Activated T-cell treated with anti-CD3 and anti-CD28 coated beads for 4 hours (primary cell): ENCODE results near the gene ANAPC2.

Source experiments
- DNase-seq: peaks from one replicate; pipeline ENCODE4 v3.0.0-alpha.2; 2020

The ANAPC2 gene

GRCh38 chr9:137226338-137227053 lies 38.1 kb upstream of the ANAPC2 start:
- DNase-seq: no peak

DNA sequence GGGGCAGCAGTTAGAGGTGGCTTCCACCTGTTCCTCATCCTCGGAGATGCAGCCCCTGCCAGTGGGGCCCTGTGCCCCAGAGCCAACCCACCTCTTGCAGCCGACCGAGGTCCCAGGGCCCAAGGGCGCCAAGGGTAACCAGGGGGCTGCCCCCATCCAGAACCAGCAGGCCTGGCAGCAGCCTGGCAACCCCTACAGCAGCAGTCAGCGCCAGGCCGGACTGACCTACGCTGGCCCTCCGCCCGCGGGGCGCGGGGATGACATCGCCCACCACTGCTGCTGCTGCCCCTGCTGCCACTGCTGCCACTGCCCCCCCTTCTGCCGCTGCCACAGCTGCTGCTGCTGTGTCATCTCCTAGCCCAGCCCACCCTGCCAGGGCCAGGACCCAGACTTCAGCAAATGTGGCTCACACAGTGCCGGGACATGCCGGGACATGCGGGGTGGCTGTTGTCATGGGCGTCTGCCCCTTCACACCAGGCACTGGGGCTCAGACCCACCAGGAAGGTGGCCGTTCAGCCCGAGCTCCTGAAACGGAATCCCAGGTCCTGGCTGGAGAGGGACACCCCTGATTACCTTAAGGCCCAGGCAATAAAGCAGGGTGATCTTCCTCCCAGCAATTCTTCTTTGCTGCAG lies 37.5 kb upstream of the ANAPC2 start:
- DNase-seq: no peak

DNA sequence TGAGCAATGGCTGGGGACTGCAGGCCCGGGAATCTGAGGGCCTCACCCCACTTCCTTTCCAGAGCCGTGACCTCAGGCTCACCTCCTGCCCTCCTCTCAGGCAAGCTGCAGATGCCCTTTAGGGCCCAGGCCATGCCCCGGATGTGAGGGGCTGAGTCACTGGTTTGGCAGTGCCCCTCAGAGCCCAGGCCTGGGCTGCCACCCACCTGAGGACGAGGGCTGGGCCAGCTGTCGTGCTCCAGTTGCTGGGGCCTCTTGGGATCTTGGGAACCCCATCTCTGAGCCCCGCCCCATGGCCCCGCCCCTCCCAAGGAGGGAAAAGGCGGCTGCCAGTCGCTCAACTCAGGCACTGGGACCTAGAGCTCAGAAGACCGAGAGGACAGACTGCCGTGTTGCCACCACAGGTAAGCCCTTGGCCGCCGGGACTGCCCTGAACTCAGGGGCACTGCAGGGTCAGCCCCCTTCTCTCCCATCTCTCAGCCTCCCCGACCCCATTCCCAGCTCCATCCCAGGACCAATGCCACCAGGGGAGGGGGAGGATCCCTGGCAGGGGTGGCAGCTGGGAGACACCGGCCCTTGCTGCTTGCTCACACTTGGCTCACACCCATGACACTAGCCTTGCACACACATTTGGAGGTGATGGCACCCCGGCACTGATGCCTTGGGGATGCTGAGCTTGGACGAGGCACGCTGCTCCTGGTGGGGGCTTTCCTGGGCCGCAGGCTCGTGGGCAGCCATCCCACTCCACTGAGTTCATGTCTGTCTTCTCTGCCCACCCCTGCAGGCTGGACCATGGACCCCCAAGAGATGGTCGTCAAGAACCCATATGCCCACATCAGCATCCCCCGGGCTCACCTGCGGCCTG lies 36.7 kb upstream of the ANAPC2 start, which contains the start of gene CYSRT1:
Gene CYSRT1, plus strand, starts transcription at position 345 of the 865 bp plus-strand sequence. Its CDS starts 448 bp downstream, at position 793.
- no peak for DNase-seq

- peak; percentile 99 for DNase-seq
These were observed 35.0 kb upstream of the ANAPC2 start for GRCh38 chr9:137223078-137223970.

GRCh38 chr9:137222190-137223077 lies 34.1 kb upstream of the ANAPC2 start, which contains the start of gene RNF208:
TSS of gene RNF208 (minus strand) at chr9:137222240. CDS start at chr9:137221212, 1,028 bp downstream.
- DNase-seq: no peak

DNA sequence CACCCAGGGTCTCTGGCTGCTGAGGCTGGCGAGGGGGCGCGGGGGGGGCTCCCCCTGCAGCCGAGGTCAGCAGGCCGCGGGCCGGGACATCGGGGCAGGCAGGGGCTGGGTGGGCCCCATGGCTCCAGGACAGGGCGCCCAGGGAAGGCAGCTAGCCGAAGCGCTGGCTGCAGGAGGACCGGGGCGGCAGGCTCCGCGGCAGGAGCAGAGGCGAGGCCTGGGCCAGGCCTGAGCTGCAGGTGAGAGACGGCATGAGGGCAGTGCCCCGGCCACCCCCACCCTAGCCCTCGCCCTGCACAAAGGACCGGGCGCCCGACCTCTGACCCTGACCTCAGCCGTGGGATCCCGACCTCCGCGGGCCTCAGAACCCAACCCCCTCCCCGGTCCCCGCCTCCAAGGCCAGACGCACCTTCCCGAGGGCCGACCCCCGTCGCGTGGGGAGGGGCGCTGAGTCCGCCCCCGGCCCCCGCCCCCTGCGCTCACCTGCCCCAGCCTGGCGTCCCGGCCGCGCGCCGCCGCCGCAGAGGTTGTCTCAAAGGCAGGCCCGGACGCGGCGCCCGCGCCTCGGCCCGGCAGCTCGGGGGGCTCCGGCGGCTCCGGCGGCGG lies 33.2 kb upstream of the ANAPC2 start:
- no peak for DNase-seq

DNA sequence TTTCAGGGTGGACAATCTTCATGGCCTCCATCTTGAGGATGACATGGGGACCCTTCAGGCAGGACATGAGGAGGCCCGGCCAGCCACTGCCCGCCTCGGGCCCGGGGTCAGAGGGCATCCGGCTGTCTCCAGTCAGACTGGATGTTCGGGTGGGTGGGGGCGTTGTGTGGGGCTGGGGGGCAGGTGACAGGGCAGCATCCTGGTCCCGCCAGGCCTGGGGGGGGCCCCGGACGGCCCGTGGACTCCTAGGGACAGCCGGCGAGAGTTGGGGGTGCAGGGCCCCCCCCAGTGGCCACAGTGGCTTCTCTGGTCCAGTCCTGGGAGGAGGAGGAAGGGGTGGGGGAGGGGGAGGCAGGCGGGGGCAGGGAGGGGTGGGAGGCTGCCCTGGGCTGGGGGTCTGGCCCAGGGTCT lies 32.7 kb upstream of the ANAPC2 start:
- no peak for DNase-seq

DNA sequence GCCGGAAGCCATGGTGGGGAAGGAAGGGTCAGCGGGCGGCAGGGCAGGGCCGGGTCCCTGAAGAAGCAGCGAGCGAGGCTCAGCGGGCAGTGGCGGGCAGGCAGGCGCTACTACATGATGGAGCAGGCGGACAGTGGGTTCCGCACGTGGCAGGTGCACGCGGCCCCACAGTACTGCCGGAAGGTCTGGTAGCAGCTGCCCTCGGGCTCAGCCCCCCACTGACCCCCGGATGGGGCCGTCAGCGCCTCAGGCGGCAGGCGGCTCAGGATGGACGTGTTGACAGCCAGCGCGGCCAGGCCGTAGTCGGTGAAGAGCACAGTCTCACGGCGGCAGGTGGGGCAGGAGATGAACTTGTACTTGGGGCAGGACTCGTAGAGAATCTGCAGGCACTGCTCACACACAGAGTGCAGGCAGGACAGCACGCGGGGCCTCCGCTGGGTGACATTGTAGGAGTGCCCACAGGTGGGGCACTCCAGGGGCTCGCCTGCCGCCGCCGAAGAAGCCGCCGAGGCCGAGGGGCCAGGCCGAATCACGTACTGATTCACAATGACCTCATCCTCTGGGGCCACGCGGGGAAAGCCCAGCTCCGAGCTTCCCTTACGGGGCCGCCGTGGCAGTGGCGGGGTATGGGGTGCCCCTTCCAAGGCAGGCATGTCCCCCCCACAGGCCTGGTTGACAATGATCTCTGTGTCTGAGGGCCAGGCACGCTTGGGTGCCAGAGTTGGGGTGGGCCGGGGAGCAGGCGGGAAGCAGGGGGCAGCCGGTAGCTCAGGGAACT lies 32.1 kb upstream of the ANAPC2 start:
- DNase-seq: no peak

- DNase-seq: no peak
These were observed 31.5 kb upstream of the ANAPC2 start for GRCh38 chr9:137219757-137220316.

DNA sequence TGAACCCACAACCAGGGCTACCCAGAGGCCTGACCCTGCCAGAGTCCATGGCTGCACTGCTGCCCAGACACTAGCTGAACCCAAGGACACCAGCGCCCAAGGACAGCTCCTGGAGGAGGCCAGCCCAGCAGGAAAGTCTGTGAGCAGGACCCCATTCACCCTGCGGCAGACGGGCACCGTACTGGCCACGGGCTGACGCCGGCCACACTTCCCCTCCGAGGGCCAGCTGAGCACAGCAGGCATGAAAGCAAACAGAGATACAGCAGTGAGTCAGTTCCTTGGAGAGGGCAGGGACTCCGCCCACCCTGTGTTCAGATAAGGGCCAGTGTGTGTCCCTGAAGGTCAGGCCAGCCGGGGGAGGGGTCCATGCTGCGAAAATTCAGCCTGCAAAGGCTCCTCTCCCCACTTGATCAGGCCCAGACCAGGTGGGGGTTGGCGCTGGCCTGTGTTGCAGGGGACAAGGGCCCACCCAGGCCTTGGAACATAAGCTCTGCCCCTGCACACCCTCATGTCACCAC lies 30.5 kb upstream of the ANAPC2 start:
- no peak for DNase-seq

- DNase-seq: no peak
These were observed 29.9 kb upstream of the ANAPC2 start for GRCh38 chr9:137218212-137218753.

- no peak for DNase-seq
These were observed 29.2 kb upstream of the ANAPC2 start for GRCh38 chr9:137217276-137218211.

DNA sequence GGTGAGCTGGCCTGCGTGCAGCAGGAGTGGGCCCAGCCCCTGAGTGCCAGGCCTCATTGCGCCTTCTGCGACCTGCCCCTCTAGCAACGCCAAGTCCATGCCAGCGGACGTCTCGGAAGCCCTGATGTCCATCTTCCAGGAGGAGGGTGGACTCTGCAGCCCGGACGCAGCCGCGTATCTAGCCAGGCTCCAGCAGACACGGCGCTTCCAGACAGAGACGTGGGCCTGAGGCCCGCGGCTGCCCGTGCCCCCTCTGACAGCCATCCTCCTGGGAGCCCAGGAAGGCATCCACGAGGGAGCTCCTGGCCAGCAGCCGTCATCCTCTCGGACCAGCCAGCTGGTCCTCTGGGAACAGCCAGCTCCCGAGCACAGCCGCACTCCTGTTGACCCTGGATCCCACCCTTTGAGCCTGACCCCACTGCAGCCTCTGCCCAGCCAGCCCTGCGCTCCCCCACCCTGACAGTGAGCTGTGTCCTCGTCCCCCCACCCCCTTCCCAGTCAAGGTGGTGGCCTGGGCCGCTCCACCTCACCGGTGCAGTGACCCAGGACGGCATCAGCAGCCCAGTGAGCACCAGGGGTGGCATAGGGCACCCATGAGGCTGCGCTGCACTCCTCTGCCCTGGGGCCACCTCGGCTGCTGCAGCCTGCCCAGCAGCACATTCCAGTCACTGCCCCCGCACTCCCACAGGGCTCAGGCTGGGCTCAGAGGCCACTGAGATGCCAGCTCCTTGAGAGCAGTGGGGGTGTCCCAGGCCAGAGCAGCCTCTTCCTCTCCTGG lies 28.0 kb upstream of the ANAPC2 start:
- DNase-seq: no peak

- no peak for DNase-seq
These were observed 27.0 kb upstream of the ANAPC2 start for GRCh38 chr9:137215196-137215986.

GRCh38 chr9:137214620-137215019 lies 26.3 kb upstream of the ANAPC2 start:
- DNase-seq: no peak
